Measurements from ENCODE around the gene VSTM2L.

- TF ChIP-seq CTCF (IDR thresholded peaks at IDR 0.05) (no peak), POLR2A (IDR thresholded peaks at IDR 0.05) (no peak)
These were observed 77.9 kb downstream of the VSTM2L start for GRCh38 chr20:37980876-37981275.

Measured in vagina (tissue), 2 donors.